GM23338 (cell line): ENCODE data around the gene FMN2. TPM values are rescaled to one million over a fixed set of nuclear protein-coding genes. Genes with fewer than 3 reads are reported as not detected.

Experiments
- ATAC-seq: fragments of 200-7000 bp; cut with Tn5 transposase; 3 replicates; pipeline ENCODE4 v1.9.1; 2020
- DNase-seq: peaks from one replicate; pipeline ENCODE4 v3.0.0-alpha.2; 2015; ENCODE audit warnings: low spot score
- H2AFZ ChIP-seq: fragments of 200-600 bp; sonication (generic); 2 replicates; pipeline ENCODE4 v1.8.0; 2016; ENCODE audit warnings: antibody characterized with exemption, mild to moderate bottlenecking, moderate library complexity
- H3F3A ChIP-seq: fragments of 200-600 bp; sonication (generic); replicated peaks from 2 replicates; pipeline ENCODE4 v1.8.0; 2017; ENCODE audit warnings: antibody characterized with exemption, mixed run types, low read depth
- H3K27ac ChIP-seq: fragments of 200-600 bp; sonication (generic); 2 replicates; pipeline ENCODE4 v1.6.1; 2016; ENCODE audit warnings: low read depth
- H3K27me3 ChIP-seq: fragments of 200-600 bp; sonication (generic); 2 replicates; pipeline ENCODE4 v1.8.0; 2016; ENCODE audit warnings: mild to moderate bottlenecking, mixed run types, moderate library complexity; ENCODE audit not compliant: insufficient read depth
- H3K36me3 ChIP-seq: fragments of 200-600 bp; sonication (generic); 2 replicates; pipeline ENCODE4 v1.8.0; 2016; ENCODE audit warnings: mild to moderate bottlenecking; ENCODE audit not compliant: insufficient read depth
- H3K4me1 ChIP-seq: fragments of 200-600 bp; sonication (generic); 2 replicates; pipeline ENCODE4 v1.8.0; 2016; ENCODE audit warnings: mild to moderate bottlenecking, moderate library complexity; ENCODE audit not compliant: insufficient read depth
- H3K4me2 ChIP-seq: fragments of 200-600 bp; sonication (generic); 2 replicates; pipeline ENCODE4 v1.7.1; 2017; ENCODE audit warnings: mixed run types
- H3K4me3 ChIP-seq: fragments of 200-600 bp; sonication (generic); 2 replicates; pipeline ENCODE4 v1.6.1; 2016; ENCODE audit warnings: mixed run types
- H3K79me2 ChIP-seq: fragments of 200-600 bp; sonication (generic); replicated peaks from 2 replicates; pipeline ENCODE4 v1.8.0; 2017; ENCODE audit warnings: mild to moderate bottlenecking; ENCODE audit not compliant: insufficient read depth
- H3K9me2 ChIP-seq: fragments of 200-600 bp; sonication (generic); 2 replicates; pipeline ENCODE4 v1.8.0; 2017; ENCODE audit not compliant: insufficient read depth
- H4K20me1 ChIP-seq: fragments of 200-600 bp; sonication (generic); replicated peaks from 2 replicates; pipeline ENCODE4 v1.8.0; 2017; ENCODE audit warnings: mild to moderate bottlenecking; ENCODE audit not compliant: insufficient read depth
- H3K27ac Mint-ChIP-seq: 2 replicates; pipeline ENCODE4 v1.8.0; 2020; ENCODE audit warnings: inconsistent platforms, mild to moderate bottlenecking, moderate library complexity, mixed read lengths
- H3K27me3 Mint-ChIP-seq: 3 replicates; pipeline ENCODE4 v1.8.0; 2022; ENCODE audit warnings: low read depth, mild to moderate bottlenecking, moderate library complexity, mixed read lengths, inconsistent platforms; ENCODE audit not compliant: insufficient read depth, poor library complexity
- H3K36me3 Mint-ChIP-seq: 3 replicates; pipeline ENCODE4 v1.8.0; 2021; ENCODE audit warnings: low read depth, mild to moderate bottlenecking, inconsistent platforms, moderate library complexity, mixed read lengths
- H3K4me1 Mint-ChIP-seq: 3 replicates; pipeline ENCODE4 v1.8.0; 2020; ENCODE audit warnings: mild to moderate bottlenecking, inconsistent platforms, mixed read lengths
- H3K4me3 Mint-ChIP-seq: 3 replicates; pipeline ENCODE4 v1.8.0; 2021; ENCODE audit warnings: moderate library complexity, mild to moderate bottlenecking, inconsistent platforms, mixed read lengths
- H3K9me3 Mint-ChIP-seq: 3 replicates; pipeline ENCODE4 v1.8.0; 2020; ENCODE audit warnings: moderate library complexity, mild to moderate bottlenecking, inconsistent platforms, mixed read lengths
- EZH2 ChIP-seq: fragments of 200-600 bp; sonication (generic); IDR thresholded peaks from one replicate; pipeline ENCODE4 v1.8.0; 2017; ENCODE audit warnings: antibody characterized with exemption, mild to moderate bottlenecking, low read depth; ENCODE audit not compliant: unreplicated experiment
- EZH2phosphoT487 ChIP-seq: fragments of 200-600 bp; sonication (generic); IDR thresholded peaks from one replicate; pipeline ENCODE4 v1.8.1; 2018; ENCODE audit warnings: antibody characterized with exemption; ENCODE audit not compliant: unreplicated experiment
- JUNB ChIP-seq: IDR thresholded peaks from one replicate; pipeline ENCODE4 v1.6.1; 2016; ENCODE audit warnings: antibody characterized with exemption; ENCODE audit not compliant: unreplicated experiment
- NANOG ChIP-seq: IDR thresholded peaks from 2 replicates; pipeline ENCODE4 v1.6.1; 2016; ENCODE audit warnings: antibody characterized with exemption, borderline replicate concordance
- ZNF114 ChIP-seq: fragments of 250-450 bp; sonication (Bioruptor Pico); IDR thresholded peaks from 2 replicates; pipeline ENCODE4 v1.5.0; 2020; ENCODE audit warnings: mild to moderate bottlenecking, moderate library complexity
- ZNF331 ChIP-seq: fragments of 250-450 bp; sonication (Bioruptor Pico); IDR thresholded peaks from 2 replicates; pipeline ENCODE4 v1.5.0; 2020; ENCODE audit warnings: low read depth, mild to moderate bottlenecking, moderate library complexity
- polyA plus RNA-seq: library from polyadenylated mRNA; unstranded; fragments of >200 nt; fragmentation: Nextera tagmentation; extraction: Ambion mirVana; gene quantifications from 2 replicates; pipeline ENCODE4 v1.2.1, GENCODE V29; 2016
- total RNA-seq: library from RNA; depleted of rRNA; stranded (reverse); fragments of >200 nt; shearing (Covaris generic); gene quantifications from 2 replicates; pipeline ENCODE4 v1.2.3, GENCODE V29; 2014
- TF ChIP-seq, protein P1 (sequence below): fragments of 250-450 bp; sonication (Bioruptor Pico); IDR thresholded peaks from 2 replicates; pipeline ENCODE4 v1.5.0; 2020; ENCODE audit warnings: mild to moderate bottlenecking, moderate library complexity
- TF ChIP-seq, protein P2 (sequence below), 2 experiments: fragments of 200-600 bp in 1 of 2; sonication (generic) in 1 of 2; conservative IDR thresholded peaks; 2 replicates each; pipeline versions ENCODE4 v1.5.1 to v1.6.1; 2016 to 2017; ENCODE audit warnings: antibody characterized with exemption in 2 of 2, low read depth in 2 of 2, mild to moderate bottlenecking in 2 of 2, moderate library complexity in 1 of 2

The FMN2 gene
- total and polyA plus RNA-seq, 2 experiments from 2014 or later = 1.5 to 2.5 TPM

DNA sequence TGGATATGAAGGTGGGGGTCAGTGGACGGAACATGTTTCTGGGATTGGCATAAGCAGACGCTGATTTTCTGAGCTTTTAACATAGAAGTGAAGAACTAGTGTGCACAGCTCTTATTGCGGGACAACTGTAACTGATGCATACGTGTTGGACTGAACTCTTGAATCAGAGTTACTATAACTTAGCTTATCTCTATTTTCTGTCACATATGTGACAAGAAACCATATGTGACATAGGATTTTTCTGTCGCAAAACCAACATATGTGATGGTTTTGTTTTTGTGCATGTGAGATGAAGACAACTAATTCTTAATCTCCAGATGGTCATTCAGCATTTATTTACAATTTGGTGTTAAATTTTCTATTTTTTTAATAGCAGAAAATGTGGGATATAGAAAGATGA is 270.4 kb downstream of the FMN2 start (continued):
- TF ChIP-seq, protein P1, sequence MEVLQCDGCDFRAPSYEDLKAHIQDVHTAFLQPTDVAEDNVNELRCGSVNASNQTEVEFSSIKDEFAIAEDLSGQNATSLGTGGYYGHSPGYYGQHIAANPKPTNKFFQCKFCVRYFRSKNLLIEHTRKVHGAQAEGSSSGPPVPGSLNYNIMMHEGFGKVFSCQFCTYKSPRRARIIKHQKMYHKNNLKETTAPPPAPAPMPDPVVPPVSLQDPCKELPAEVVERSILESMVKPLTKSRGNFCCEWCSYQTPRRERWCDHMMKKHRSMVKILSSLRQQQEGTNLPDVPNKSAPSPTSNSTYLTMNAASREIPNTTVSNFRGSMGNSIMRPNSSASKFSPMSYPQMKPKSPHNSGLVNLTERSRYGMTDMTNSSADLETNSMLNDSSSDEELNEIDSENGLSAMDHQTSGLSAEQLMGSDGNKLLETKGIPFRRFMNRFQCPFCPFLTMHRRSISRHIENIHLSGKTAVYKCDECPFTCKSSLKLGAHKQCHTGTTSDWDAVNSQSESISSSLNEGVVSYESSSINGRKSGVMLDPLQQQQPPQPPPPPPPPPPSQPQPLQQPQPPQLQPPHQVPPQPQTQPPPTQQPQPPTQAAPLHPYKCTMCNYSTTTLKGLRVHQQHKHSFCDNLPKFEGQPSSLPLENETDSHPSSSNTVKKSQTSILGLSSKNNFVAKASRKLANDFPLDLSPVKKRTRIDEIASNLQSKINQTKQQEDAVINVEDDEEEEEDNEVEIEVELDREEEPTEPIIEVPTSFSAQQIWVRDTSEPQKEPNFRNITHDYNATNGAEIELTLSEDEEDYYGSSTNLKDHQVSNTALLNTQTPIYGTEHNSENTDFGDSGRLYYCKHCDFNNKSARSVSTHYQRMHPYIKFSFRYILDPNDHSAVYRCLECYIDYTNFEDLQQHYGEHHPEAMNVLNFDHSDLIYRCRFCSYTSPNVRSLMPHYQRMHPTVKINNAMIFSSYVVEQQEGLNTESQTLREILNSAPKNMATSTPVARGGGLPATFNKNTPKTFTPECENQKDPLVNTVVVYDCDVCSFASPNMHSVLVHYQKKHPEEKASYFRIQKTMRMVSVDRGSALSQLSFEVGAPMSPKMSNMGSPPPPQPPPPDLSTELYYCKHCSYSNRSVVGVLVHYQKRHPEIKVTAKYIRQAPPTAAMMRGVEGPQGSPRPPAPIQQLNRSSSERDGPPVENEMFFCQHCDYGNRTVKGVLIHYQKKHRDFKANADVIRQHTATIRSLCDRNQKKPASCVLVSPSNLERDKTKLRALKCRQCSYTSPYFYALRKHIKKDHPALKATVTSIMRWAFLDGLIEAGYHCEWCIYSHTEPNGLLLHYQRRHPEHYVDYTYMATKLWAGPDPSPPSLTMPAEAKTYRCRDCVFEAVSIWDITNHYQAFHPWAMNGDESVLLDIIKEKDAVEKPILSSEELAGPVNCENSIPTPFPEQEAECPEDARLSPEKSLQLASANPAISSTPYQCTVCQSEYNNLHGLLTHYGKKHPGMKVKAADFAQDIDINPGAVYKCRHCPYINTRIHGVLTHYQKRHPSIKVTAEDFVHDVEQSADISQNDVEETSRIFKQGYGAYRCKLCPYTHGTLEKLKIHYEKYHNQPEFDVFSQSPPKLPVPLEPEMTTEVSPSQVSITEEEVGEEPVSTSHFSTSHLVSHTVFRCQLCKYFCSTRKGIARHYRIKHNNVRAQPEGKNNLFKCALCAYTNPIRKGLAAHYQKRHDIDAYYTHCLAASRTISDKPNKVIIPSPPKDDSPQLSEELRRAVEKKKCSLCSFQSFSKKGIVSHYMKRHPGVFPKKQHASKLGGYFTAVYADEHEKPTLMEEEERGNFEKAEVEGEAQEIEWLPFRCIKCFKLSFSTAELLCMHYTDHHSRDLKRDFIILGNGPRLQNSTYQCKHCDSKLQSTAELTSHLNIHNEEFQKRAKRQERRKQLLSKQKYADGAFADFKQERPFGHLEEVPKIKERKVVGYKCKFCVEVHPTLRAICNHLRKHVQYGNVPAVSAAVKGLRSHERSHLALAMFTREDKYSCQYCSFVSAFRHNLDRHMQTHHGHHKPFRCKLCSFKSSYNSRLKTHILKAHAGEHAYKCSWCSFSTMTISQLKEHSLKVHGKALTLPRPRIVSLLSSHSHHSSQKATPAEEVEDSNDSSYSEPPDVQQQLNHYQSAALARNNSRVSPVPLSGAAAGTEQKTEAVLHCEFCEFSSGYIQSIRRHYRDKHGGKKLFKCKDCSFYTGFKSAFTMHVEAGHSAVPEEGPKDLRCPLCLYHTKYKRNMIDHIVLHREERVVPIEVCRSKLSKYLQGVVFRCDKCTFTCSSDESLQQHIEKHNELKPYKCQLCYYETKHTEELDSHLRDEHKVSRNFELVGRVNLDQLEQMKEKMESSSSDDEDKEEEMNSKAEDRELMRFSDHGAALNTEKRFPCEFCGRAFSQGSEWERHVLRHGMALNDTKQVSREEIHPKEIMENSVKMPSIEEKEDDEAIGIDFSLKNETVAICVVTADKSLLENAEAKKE (CRISPR knock-in tag) = no peak
- TF ChIP-seq, protein P2, sequence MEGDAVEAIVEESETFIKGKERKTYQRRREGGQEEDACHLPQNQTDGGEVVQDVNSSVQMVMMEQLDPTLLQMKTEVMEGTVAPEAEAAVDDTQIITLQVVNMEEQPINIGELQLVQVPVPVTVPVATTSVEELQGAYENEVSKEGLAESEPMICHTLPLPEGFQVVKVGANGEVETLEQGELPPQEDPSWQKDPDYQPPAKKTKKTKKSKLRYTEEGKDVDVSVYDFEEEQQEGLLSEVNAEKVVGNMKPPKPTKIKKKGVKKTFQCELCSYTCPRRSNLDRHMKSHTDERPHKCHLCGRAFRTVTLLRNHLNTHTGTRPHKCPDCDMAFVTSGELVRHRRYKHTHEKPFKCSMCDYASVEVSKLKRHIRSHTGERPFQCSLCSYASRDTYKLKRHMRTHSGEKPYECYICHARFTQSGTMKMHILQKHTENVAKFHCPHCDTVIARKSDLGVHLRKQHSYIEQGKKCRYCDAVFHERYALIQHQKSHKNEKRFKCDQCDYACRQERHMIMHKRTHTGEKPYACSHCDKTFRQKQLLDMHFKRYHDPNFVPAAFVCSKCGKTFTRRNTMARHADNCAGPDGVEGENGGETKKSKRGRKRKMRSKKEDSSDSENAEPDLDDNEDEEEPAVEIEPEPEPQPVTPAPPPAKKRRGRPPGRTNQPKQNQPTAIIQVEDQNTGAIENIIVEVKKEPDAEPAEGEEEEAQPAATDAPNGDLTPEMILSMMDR (conservative IDR thresholded peaks at IDR 0.05; ENCODE audit: low read depth in 2 of 2) = no peak
- TF ChIP-seq ZNF331 = no peak

DNA sequence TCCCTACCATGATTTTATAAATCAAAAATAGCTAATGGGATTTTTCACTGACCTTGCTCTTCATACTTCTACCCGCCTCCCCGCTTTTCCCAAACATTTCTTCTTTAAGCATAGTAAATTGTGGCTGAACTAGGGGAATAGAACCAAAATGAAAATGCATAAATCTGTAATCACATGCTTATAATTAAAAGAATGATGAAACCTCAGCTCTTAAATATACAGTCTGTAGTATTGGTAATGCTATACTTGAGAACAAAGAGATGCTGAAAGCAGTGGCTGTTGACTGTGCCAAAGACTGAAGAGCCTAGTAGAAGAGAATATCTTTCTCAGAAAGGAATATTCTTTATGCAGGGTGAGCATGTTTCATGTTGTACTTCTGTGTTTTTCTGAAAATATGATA is 271.1 kb downstream of the FMN2 start:
- Histone ChIP-seq H3K4me2 (no peak overlapping the region), H3K27me3 (no peaks in the 10 kb centered on the region), H4K20me1 (no peaks in the 10 kb centered on the region; the same call in 1 of the 2 replicates), H3K4me3 (no peak overlapping the region), H2AFZ (no peak overlapping the region), H3K36me3 (no peaks in the 10 kb centered on the region), H3K9me2 (no peaks in the 10 kb centered on the region), H3F3A (no peaks in the 10 kb centered on the region), H3K79me2 (no peaks in the 10 kb centered on the region), H3K4me1 (no peaks in the 10 kb centered on the region), H3K27ac (no peak overlapping the region)
- Mint-ChIP-seq H3K27ac (no peak overlapping the region), H3K36me3 (no peaks in the 10 kb centered on the region), H3K4me1 (no peaks in the 10 kb centered on the region), H3K27me3 (no peaks in the 10 kb centered on the region), H3K9me3 (no peaks in the 10 kb centered on the region), H3K4me3 (no peak overlapping the region)
- no peak for DNase-seq
- ATAC-seq = no peak
- TF ChIP-seq ZNF114 (CRISPR knock-in tag) (no peak), NANOG (no peak), EZH2 (no peak), JUNB (no peak), ZNF331 (no peak), EZH2phosphoT487 (no peak)
- TF ChIP-seq, protein P1 (CRISPR knock-in tag) = no peak
